Skin of body (tissue), 2 donors: ENCODE measurements around the gene ZSWIM7. TPM values are rescaled to one million over a fixed set of nuclear protein-coding genes. Genes with fewer than 3 reads are reported as not detected.

Experiments used
- DNase-seq: peaks from one replicate; lab custom pipeline; 2025; lab: John Stamatoyannopoulos, UW
- total RNA-seq: library from RNA; depleted of rRNA; stranded (reverse); fragments of >200 nt; gene quantifications from one replicate; pipeline ENCODE4 v1.2.3, GENCODE V29; 2014

The ZSWIM7 gene
- 11.9 TPM for total RNA-seq

GRCh38 chr17:15999141-15999973, at the start of gene ZSWIM7, which contains the start of gene TTC19:
Gene ZSWIM7 (minus strand): TSS chr17:15999704. CDS start chr17:15999594, 110 bp downstream.
Gene TTC19 (plus strand): TSS chr17:15999824. CDS start chr17:15999849, 25 bp downstream.
- peak; percentile 91 for DNase-seq

GRCh38 chr17:16048811-16049449, 49.4 kb upstream of the ZSWIM7 start:
- DNase-seq = no peak

- DNase-seq = no peak
Observed at GRCh38 chr17:16046966-16047365, 47.5 kb upstream of the ZSWIM7 start.

GRCh38 chr17:16044487-16044886, 45.0 kb upstream of the ZSWIM7 start:
- no peak for DNase-seq

- no peak for DNase-seq
Observed at GRCh38 chr17:16040710-16041251, 41.3 kb upstream of the ZSWIM7 start.

GRCh38 chr17:16037636-16038035, 38.1 kb upstream of the ZSWIM7 start:
- DNase-seq = no peak

- DNase-seq = no peak
Observed at GRCh38 chr17:16036261-16036660, 36.8 kb upstream of the ZSWIM7 start.

GRCh38 chr17:16033729-16034349, 34.3 kb upstream of the ZSWIM7 start:
- DNase-seq = no peak

GRCh38 chr17:16027708-16028584, 28.4 kb upstream of the ZSWIM7 start:
- no peak for DNase-seq

GRCh38 chr17:16026895-16027294, 27.4 kb upstream of the ZSWIM7 start:
- no peak for DNase-seq

- no peak for DNase-seq
Observed at GRCh38 chr17:16025202-16025601, 25.7 kb upstream of the ZSWIM7 start.

GRCh38 chr17:16023881-16024280, 24.4 kb upstream of the ZSWIM7 start:
- no peak for DNase-seq

GRCh38 chr17:16019347-16019746, 19.8 kb upstream of the ZSWIM7 start:
- no peak for DNase-seq

- DNase-seq = no peak
Observed at GRCh38 chr17:16013943-16014407, 14.5 kb upstream of the ZSWIM7 start.

- DNase-seq = no peak
Observed at GRCh38 chr17:16007439-16007838, 7.9 kb upstream of the ZSWIM7 start.

- no peak for DNase-seq
Observed at GRCh38 chr17:16005636-16006035, 6.1 kb upstream of the ZSWIM7 start.

GRCh38 chr17:16003841-16004240, 4.3 kb upstream of the ZSWIM7 start:
- DNase-seq = no peak

GRCh38 chr17:16002708-16003260, 3.3 kb upstream of the ZSWIM7 start:
- DNase-seq = no peak

- DNase-seq = no peak
Observed at GRCh38 chr17:16001226-16001897, 1.9 kb upstream of the ZSWIM7 start.
